Islet of Langerhans (tissue), 1 donor: Measurements from ENCODE around the gene ERP44.
"Not testable (repeated sequence)": the region's sequence is repeated elsewhere in the genome, so short reads cannot be mapped to it uniquely, and the experiment has no call there.

Experiments used
- FAIRE-seq: peaks from one replicate; lab custom pipeline; 2011; peaks lifted over from hg19 to GRCh38; lab: Jason Lieb, UNC

ERP44 gene

GRCh38 chr9:100011062-100011681 lies 87.6 kb downstream of the ERP44 start:
- FAIRE-seq, result peak; percentile 13

- FAIRE-seq, result no peak
Measured at GRCh38 chr9:99999797-100000196, 99.0 kb downstream of the ERP44 start.

DNA sequence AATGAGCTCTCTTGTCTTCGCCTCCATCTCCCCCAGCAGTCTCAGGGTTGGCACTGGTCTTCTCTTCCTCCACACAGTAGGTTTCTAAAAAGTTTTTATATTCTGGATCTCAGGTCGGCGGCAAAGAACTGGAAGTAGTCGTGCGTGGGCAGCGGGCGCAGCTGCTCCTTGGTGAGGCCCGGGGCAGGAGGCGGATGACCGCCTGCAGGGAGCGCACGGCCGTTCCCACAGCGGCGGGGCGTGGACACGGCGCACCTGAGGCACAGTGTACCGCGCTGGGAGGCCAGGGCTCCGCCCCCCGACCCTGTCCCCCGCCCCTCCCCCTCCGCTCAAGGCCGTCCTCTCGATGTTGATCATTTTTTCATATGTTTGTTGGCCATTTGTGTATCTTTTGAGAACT lies 99.9 kb downstream of the ERP44 start:
- no peak for FAIRE-seq

- FAIRE-seq, result no peak
Measured at GRCh38 chr9:99998266-99998665, 100.5 kb downstream of the ERP44 start.

DNA sequence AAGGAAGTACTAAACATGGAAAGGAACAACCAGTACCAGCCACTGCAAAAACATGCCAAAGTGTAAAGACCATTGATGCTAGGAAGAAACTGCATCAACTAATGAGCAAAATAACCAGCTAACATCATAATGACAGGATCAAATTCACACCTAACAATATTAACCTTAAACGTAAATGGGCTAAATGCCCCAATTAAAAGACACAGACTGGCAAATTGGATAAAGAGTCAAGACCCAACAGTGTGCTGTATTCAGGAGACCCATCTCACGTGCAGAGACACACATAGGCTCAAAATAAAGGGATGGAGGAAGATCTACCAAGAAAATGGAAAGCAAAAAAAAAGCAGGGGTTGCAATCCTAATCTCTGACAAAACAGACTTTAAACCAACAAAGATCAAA lies 108.3 kb downstream of the ERP44 start:
- FAIRE-seq, result not testable (repeated sequence)

DNA sequence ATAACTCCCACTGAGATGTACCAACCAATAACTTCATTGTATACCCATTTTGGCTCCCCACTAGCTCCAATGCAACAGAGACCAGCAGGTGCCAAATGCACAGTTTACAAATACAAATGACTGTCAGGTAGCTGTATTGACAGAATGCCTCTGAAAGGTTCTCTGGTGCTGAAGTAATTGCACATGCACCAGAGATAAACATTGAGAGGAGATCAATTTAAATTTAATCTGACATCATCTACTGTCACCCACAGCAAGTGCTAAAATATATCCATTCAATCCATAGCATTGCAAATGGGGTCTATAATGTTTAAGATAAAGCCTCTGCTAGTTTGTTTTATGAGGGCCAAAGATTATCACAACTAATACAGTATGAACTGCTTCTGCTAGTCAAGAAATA lies 112.2 kb downstream of the ERP44 start:
- no peak for FAIRE-seq

DNA sequence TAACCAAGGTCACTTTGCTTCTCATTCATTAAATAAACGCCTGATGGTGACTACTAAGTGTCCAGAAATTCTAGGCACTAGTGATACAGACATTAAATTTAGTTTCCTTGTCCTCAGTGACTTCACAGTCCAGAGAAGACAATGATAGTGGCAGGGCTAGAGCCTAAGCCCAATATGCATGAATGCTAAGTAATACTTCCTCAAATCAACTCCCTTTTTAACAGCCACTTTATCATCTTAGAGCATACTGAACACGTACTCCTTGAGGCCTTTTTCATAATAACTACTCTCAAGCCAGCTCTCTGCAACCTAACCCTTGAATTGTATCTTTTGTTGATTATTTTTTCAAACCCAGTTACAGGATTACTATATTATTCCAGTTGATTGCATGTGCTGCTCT lies 118.2 kb downstream of the ERP44 start:
- FAIRE-seq, result no peak

DNA sequence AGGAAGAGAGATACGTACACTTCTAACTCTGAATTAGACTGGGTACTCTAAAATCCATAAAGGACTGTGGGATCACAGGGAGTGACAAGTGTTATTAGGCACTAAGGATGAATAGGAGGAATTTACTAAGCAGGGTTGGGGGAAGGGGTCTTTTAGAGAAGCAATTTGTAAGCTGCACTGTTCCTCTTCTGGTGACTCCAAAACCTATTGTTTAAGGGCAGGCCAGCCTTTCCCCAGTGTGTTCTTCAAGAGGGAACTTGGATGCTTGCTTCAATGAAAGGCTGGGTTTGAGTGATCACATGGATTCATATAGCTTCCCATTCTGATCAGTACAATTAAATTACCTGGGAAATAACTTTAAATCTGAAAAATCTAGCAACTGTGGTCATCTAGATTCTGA lies 120.6 kb downstream of the ERP44 start:
- FAIRE-seq, result no peak

GRCh38 chr9:99977033-99977792 lies 121.6 kb downstream of the ERP44 start:
- no peak for FAIRE-seq

- no peak for FAIRE-seq
Measured at GRCh38 chr9:99973455-99973854, 125.3 kb downstream of the ERP44 start.

GRCh38 chr9:99971410-99971809 lies 127.4 kb downstream of the ERP44 start:
- no peak for FAIRE-seq

DNA sequence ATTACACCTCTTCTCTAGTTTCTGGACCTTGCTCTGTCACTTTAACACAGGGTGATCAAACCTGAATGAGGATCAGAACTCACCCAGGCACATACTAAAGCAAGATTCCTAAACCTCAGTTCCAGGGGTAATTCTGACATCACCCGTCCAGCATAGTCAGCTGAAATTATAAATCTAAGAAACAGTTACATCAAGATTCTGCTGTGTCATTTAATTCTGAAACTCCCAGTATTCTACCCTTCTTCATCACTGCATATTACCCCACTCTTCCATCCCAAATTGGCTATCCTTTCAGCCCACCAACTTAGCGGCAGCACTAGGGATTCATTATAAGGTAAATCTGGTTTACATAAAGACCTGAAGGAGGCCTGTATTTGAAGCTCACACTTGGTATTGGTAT lies 128.3 kb downstream of the ERP44 start:
- FAIRE-seq, result no peak

- no peak for FAIRE-seq
Measured at GRCh38 chr9:99967457-99967856, 131.3 kb downstream of the ERP44 start.

DNA sequence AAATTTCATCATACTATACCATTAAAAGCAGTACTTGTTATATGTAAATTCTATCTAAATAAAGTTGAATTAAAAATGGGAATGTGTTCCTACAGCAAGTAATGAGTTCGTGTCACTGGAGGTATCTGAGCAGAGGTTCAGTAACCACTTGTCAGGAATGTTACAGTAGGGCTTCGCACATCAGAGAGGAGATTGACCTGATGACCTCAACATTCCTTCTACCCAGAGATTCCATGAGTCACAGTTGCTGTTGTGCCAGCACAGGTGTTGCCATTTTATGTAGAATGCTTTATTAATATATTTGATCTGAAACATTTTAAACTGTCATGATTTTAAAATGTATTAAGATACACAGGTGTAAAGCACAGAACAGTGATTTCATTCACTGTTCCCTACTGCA lies 132.1 kb downstream of the ERP44 start:
- no peak for FAIRE-seq

DNA sequence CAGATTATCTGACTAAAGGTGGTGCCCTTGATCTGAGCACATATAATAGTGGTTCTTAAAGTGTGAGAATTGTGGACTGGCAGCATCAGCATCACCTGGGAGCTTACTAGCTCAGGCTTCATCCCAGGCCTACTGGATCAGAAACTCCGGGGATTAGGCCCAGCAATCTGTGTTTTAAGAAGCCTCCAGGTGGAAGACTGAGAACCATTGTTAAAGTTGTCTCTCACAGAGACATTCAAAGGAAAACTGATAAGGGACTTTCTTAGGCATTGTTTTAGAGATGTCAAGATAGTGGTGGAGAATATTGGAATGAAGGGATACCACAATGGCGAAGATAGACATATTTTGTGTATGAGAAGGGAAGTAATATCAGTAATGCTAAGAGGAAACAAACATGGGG lies 132.8 kb downstream of the ERP44 start:
- no peak for FAIRE-seq

DNA sequence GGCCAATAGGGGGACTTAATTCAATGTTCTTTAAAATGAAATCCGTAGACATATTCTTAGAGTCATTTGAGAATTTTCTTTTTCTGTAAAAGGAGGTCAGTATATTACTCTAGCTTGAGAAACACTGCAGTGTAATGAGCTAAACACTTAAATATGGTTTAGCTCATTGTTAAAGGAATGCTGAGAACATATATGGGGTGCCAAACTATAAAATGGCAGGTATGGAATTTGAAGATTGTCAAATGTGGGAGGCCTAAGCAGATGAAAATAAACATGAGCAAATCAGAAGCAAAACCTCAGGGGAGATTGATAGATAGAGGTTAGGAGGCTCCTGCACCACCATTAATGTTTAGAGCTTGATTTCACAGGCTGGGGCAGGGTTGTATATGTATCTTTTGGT lies 134.5 kb downstream of the ERP44 start:
- FAIRE-seq, result no peak

DNA sequence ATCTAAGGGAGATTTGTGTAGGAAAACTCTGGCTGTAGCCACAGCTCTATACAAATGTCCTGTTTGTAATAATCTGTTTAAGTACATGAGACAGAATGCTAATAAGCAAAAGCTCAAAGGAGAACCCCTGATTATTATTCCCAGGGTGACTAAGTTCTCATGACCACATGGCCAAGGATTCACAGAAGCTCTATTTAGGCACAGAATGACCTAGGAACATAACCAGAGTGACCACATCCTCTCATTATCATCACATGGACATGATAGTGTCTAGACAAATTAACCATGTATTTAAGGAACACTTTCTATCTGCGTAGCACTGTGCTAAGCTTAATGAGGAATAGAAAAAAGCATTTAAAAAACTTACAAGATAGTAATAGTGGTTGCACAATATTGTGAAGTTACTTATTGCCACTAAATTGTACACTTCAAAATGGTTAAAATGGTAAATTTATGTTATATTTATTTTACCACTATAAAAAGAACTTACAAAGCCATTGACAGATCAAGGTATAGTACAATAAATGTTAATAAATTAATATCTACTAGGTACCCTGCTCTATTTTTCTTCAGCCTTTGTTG lies 136.0 kb downstream of the ERP44 start:
- FAIRE-seq, result no peak

DNA sequence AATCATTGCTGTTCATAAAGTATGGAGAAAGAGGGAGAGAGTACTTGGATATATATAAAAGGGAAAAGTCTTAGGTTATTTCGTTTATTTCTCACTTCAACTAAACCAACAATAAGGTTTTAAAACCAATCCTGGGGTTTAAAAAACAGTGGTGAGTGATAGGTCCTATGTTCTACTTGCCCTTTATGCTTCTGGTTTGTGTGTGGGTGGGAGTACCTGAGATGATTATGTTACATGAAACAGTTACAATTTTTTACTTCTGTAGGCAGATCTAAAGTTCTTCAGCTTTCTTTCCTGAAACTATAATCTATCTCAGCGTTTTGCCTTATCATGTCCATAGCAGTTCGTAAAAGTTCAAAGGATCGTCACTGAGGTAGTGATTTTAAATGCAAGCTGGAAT lies 143.2 kb downstream of the ERP44 start:
- no peak for FAIRE-seq

GRCh38 chr9:99954819-99955218 lies 144.0 kb downstream of the ERP44 start:
- peak; percentile 74 for FAIRE-seq

- FAIRE-seq, result peak; percentile 53
Measured at GRCh38 chr9:99953861-99954507, 144.8 kb downstream of the ERP44 start.

DNA sequence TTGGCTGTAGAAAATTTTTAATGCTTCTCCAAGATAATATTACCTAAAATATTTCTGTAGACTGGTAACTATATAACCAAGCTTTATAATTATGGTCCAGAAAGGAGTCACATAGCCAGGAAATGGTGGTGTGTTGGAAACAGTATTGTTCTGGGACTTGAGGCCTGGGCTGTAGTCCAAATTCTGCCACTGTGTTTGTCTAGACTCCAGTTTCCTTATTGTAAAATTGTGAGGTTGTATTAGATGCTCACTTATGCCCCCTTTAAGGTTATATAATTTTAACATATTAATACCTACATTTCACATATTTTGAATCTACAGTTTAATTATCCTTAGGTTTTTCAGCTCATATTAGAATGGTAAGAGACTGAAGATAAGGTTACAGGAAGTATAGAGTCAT lies 149.9 kb downstream of the ERP44 start:
- FAIRE-seq, result no peak

DNA sequence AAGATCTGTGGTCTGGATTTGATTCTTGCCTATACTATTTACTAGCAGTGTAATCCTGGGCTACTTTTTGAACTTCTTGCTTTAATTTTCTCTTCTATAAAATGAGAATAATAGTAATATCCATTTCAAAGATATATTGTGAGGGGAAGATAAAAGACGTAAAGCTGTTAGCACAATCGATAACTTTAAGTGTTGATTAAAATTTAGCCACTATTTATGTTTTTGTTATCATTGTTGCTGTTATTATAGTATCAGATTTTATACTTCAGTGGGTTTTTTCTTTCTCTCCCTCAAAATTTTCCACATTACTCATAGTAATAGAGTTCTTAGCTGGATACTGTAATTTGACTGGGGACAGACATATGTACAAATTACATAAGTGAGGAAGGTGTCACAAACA lies 150.3 kb downstream of the ERP44 start:
- peak; percentile 93 for FAIRE-seq

GRCh38 chr9:99947395-99947794 lies 151.4 kb downstream of the ERP44 start:
- no peak for FAIRE-seq
